H1 (cell line): ENCODE results near the gene FAM81A. TPM values are rescaled to one million over a fixed set of nuclear protein-coding genes. Genes with fewer than 3 reads are reported as not detected.

Experiments used
- CTCF ChIA-PET: fragments of 300-600 bp; sonication (Branson Sonifier 250); formaldehyde crosslinking; loops from one replicate; lab custom pipeline; 2021; ENCODE audit not compliant: partially characterized antibody; lab: Charles Lee
- POLR2A ChIA-PET: fragments of 300-600 bp; sonication (Branson Sonifier 250); formaldehyde crosslinking; loops from one replicate; lab custom pipeline; 2021; ENCODE audit warnings: inconsistent platforms; ENCODE audit not compliant: partially characterized antibody; lab: Charles Lee
- DNase-seq, 2 experiments: peaks; one replicate each; pipeline versions ENCODE4 v3.0.0 to v3.0.0-alpha.2; 2010 to 2022; ENCODE audit warnings: low spot score in 2 of 2, low read depth in 1 of 2, mixed read lengths in 1 of 2
- FAIRE-seq: peaks from 2 replicates; lab custom pipeline; 2011; peaks lifted over from hg19 to GRCh38; lab: Jason Lieb, UNC
- H2AFZ ChIP-seq: 2 replicates; pipeline ENCODE4 v1.8.1; 2012; ENCODE audit warnings: low read length, inconsistent platforms
- H2AK5ac ChIP-seq: 2 replicates; pipeline ENCODE4 v1.6.1; 2013; ENCODE audit warnings: low read depth, low read length
- H2BK120ac ChIP-seq: replicated peaks from 2 replicates; pipeline ENCODE3; 2013; ENCODE audit warnings: low read depth, low read length, inconsistent platforms
- H2BK12ac ChIP-seq: 2 replicates; pipeline ENCODE4 v1.6.1; 2013; ENCODE audit warnings: low read depth, low read length
- H2BK15ac ChIP-seq: 2 replicates; pipeline ENCODE4 v1.6.1; 2013; ENCODE audit warnings: low read length
- H2BK20ac ChIP-seq: 2 replicates; pipeline ENCODE4 v1.6.1; 2013; ENCODE audit warnings: low read length
- H2BK5ac ChIP-seq: 2 replicates; pipeline ENCODE4 v1.6.1; 2013; ENCODE audit warnings: low read depth, low read length
- H3K14ac ChIP-seq: 2 replicates; pipeline ENCODE4 v1.6.1; 2013; ENCODE audit warnings: inconsistent platforms; ENCODE audit not compliant: insufficient read length
- H3K18ac ChIP-seq: 2 replicates; pipeline ENCODE4 v1.6.1; 2013; ENCODE audit warnings: low read length; ENCODE audit errors: extremely low read depth
- H3K23ac ChIP-seq: 2 replicates; pipeline ENCODE4 v1.6.1; 2013; ENCODE audit warnings: inconsistent platforms; ENCODE audit not compliant: insufficient read length
- H3K23me2 ChIP-seq: 2 replicates; pipeline ENCODE4 v1.6.1; 2013; ENCODE audit warnings: low read depth, low read length
- H3K27ac ChIP-seq: 2 replicates; pipeline ENCODE4 v1.6.1; 2011; ENCODE audit warnings: low read depth, low read length, inconsistent platforms
- H3K27me3 ChIP-seq, 4 experiments: replicated peaks in 1 of 4; 1 replicate in 1 of 4; 2 replicates in 3 of 4; pipeline versions ENCODE4 v1.6.1 to v1.8.1; 2011 to 2013; ENCODE audit warnings: low read length in 3 of 4, mild to moderate bottlenecking in 3 of 4, inconsistent platforms in 2 of 4, mixed read lengths in 2 of 4, moderate library complexity in 1 of 4; ENCODE audit not compliant: control insufficient read depth in 3 of 4, insufficient read depth in 3 of 4; ENCODE audit errors: extremely low read depth in 1 of 4
- H3K36me3 ChIP-seq, 4 experiments: 2 replicates each; pipeline versions ENCODE4 v1.6.1 to v1.8.1; 2011 to 2013; ENCODE audit warnings: mild to moderate bottlenecking in 4 of 4, low read length in 3 of 4, moderate library complexity in 2 of 4, control low read depth in 1 of 4, inconsistent platforms in 1 of 4; ENCODE audit not compliant: insufficient read depth in 4 of 4, control insufficient read depth in 2 of 4
- H3K4ac ChIP-seq: replicated peaks from 2 replicates; pipeline ENCODE3; 2013; ENCODE audit warnings: low read length, low read depth, mixed read lengths, inconsistent platforms; ENCODE audit not compliant: insufficient read length
- H3K4me1 ChIP-seq, 4 experiments: replicated peaks in 1 of 4; 1 replicate in 1 of 4; 2 replicates in 3 of 4; pipeline versions ENCODE4 v1.6.1 to v1.8.1; 2011 to 2013; ENCODE audit warnings: low read length in 3 of 4, inconsistent platforms in 2 of 4, mixed read lengths in 1 of 4; ENCODE audit not compliant: insufficient read depth in 4 of 4, control insufficient read depth in 3 of 4
- H3K4me2 ChIP-seq, 2 experiments: 2 replicates each; pipeline versions ENCODE4 v1.6.1 to v1.8.1; 2011 to 2013; ENCODE audit warnings: low read depth in 2 of 2, low read length in 2 of 2, control low read depth in 1 of 2, inconsistent platforms in 1 of 2, mild to moderate bottlenecking in 1 of 2; ENCODE audit not compliant: insufficient read depth in 1 of 2
- H3K4me3 ChIP-seq, 4 experiments: fragments of 200-600, 300-600 bp in 1 of 4; sonication (generic), shearing (Covaris generic), sonication (Bioruptor Twin) in 1 of 4; 2 replicates each; pipeline versions ENCODE4 v1.5.1 to v1.8.1; 2011 to 2016; ENCODE audit warnings: low read length in 4 of 4, low read depth in 3 of 4, control low read depth in 2 of 4, inconsistent platforms in 2 of 4, mild to moderate bottlenecking in 2 of 4, mixed read lengths in 1 of 4, moderate library complexity in 1 of 4; ENCODE audit not compliant: insufficient read depth in 2 of 4; ENCODE audit errors: extremely low read depth in 1 of 4
- H3K56ac ChIP-seq: replicated peaks from 2 replicates; pipeline ENCODE3; 2013; ENCODE audit warnings: low read depth, mild to moderate bottlenecking, mixed read lengths, low read length, inconsistent platforms; ENCODE audit not compliant: insufficient read length
- H3K79me1 ChIP-seq: 2 replicates; pipeline ENCODE4 v1.6.1; 2013; ENCODE audit warnings: low read depth, low read length, control low read depth
- H3K79me2 ChIP-seq, 2 experiments: 2 replicates each; pipeline versions ENCODE4 v1.6.1 to v1.8.1; 2012 to 2013; ENCODE audit warnings: low read length in 2 of 2, mild to moderate bottlenecking in 2 of 2, inconsistent platforms in 1 of 2; ENCODE audit not compliant: insufficient read depth in 2 of 2, control insufficient read depth in 1 of 2
- H3K9ac ChIP-seq, 4 experiments: replicated peaks in 1 of 4; 1 replicate in 1 of 4; 2 replicates in 3 of 4; pipeline versions ENCODE4 v1.6.1 to v1.8.1; 2011 to 2013; ENCODE audit warnings: low read depth in 3 of 4, low read length in 3 of 4, control low read depth in 2 of 4, mild to moderate bottlenecking in 2 of 4, moderate library complexity in 2 of 4, inconsistent platforms in 1 of 4; ENCODE audit errors: extremely low read depth in 1 of 4
- H3K9me3 ChIP-seq, 2 experiments: 2 replicates each; pipeline versions ENCODE4 v1.6.1 to v1.8.1; 2012 to 2013; ENCODE audit warnings: mild to moderate bottlenecking in 2 of 2, moderate library complexity in 2 of 2, control low read depth in 1 of 2, inconsistent platforms in 1 of 2, low read depth in 1 of 2, low read length in 1 of 2, mixed read lengths in 1 of 2; ENCODE audit not compliant: insufficient read depth in 2 of 2
- H4K20me1 ChIP-seq, 2 experiments: replicated peaks in 1 of 2; 2 replicates each; pipeline versions ENCODE3 to v1.8.1; 2011 to 2013; ENCODE audit warnings: inconsistent platforms in 2 of 2, low read length in 2 of 2, mild to moderate bottlenecking in 1 of 2; ENCODE audit not compliant: insufficient read depth in 2 of 2, control insufficient read depth in 1 of 2
- H4K5ac ChIP-seq: 2 replicates; pipeline ENCODE4 v1.6.1; 2013; ENCODE audit warnings: low read length, low read depth, mixed read lengths, inconsistent platforms; ENCODE audit not compliant: insufficient read length
- H4K8ac ChIP-seq: 2 replicates; pipeline ENCODE4 v1.8.0; 2013; ENCODE audit warnings: mild to moderate bottlenecking, moderate library complexity, low read length, inconsistent platforms; ENCODE audit not compliant: insufficient read depth; ENCODE audit errors: extremely low read depth
- H4K91ac ChIP-seq: replicated peaks from 2 replicates; pipeline ENCODE3; 2013; ENCODE audit warnings: low read length, mixed read lengths, inconsistent platforms; ENCODE audit not compliant: insufficient read length
- KDM5A ChIP-seq: fragments of 200-600 bp; IDR thresholded peaks from 2 replicates; pipeline ENCODE4 v1.7.1; 2012; ENCODE audit warnings: mild to moderate bottlenecking, low read length, inconsistent platforms, mixed read lengths
- POLR2AphosphoS5 ChIP-seq: IDR thresholded peaks from 2 replicates; pipeline ENCODE4 v1.6.1; 2011; ENCODE audit warnings: low read depth, low read length
- SP1 ChIP-seq: IDR thresholded peaks from 2 replicates; pipeline ENCODE4 v1.6.1; 2011; ENCODE audit warnings: low read depth, low read length
- WGBS, 2 experiments: shearing (Covaris generic) in 1 of 2; methylation state at CpG; one replicate each; pipeline versions ENCODE4 v1.1.6 to v1.1.7; 2013 to 2015; ENCODE audit warnings: low lambda C conversion rate in 2 of 2, mixed read lengths in 2 of 2, inconsistent platforms in 1 of 2, low coverage in 1 of 2, missing lambda C conversion rate in 1 of 2; ENCODE audit not compliant: insufficient replicate concordance in 2 of 2, insufficient coverage in 1 of 2, insufficient read length in 1 of 2; ENCODE audit errors: extremely low coverage in 1 of 2, missing lambda C conversion rate in 1 of 2; 5-methylcytosine and 5-hydroxymethylcytosine counted together
- polyA plus RNA-seq, 7 experiments: library from polyadenylated mRNA; depleted of rRNA in 3 of 7; stranded (reverse) in 5 of 7; unstranded in 2 of 7; fragments of >200 nt in 5 of 7; fragments of 200-250 nt in 2 of 7; gene quantifications; 1 replicate in 5 of 7; 2 replicates in 1 of 7; 4 replicates in 1 of 7; pipeline versions ENCODE4 v1.2.1 to v1.2.3, GENCODE V29; 2011 to 2013; ENCODE audit warnings: missing spikeins in 2 of 7, mixed read lengths in 2 of 7
- total RNA-seq: library from RNA; stranded (reverse); fragmentation: NEBNext Ultra II Directional; extraction: Animal tissue kit (Norgen Biotek cat#: 25700); gene quantifications from 2 replicates; pipeline ENCODE4 v1.2.1, GENCODE V29; 2021

Gene FAM81A
- total and polyA plus RNA-seq, 2 of the 8 experiments (the other 6 are each of a cell fraction or from before 2014, with no cell fraction given): 0.56 to 3.0 TPM

DNA sequence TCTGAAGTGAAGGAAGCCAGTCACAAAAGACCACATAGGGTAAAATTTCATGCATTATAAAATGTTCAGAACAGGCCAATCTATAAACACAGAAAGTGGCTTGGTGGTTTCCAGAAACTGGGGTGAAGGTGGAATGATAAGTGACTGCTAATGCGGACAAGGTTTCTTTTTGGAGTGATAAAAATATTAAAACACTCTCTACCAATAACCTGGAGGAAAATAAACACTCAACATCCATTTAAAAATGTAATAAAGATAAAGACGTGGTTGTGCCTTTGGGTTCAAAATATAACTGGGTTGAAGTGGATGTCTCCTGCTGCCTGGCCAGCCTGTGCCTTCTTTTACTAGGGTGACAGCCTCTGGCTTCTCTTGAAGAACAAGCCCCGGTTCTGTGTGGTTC is 102.7 kb downstream of the FAM81A start:
- H3K4me1 ChIP-seq: no peaks in the 10 kb centered on the region
- no peaks in the 10 kb centered on the region for H4K20me1 ChIP-seq
- no peak overlapping the region for H2AFZ ChIP-seq
- H3K14ac ChIP-seq: no peak overlapping the region
- H3K4me2 ChIP-seq: no peak overlapping the region
- H2AK5ac ChIP-seq: no peak overlapping the region
- H4K5ac ChIP-seq: no peak overlapping the region
- WGBS, 2 experiments: 65% methylated on average over 3 of the region's 3 CpGs; no CpG with 5 or more reads in 1 of the 2 experiments
- DNase-seq (no peak), FAIRE-seq (no peak)
- no peak overlapping the region for H3K27ac ChIP-seq
- no peak for TF ChIP-seq KDM5A
- TF ChIP-seq SP1: no peak
- TF ChIP-seq POLR2AphosphoS5: no peak
- H4K91ac ChIP-seq: no peak overlapping the region
- no peaks in the 10 kb centered on the region for H3K23me2 ChIP-seq
- H2BK20ac ChIP-seq: no peak overlapping the region
- ChIA-PET POLR2A (no interaction called here), CTCF (interaction anchor here (1.4 to 3.7 kb wide), 2 partner anchors 8 to 10 kb away, joined by 3 to 27 read pairs; no protein-coding TSS in a partner anchor)
- no peak overlapping the region for H3K4ac ChIP-seq
- H3K79me2 ChIP-seq: no peaks in the 10 kb centered on the region
- no peak overlapping the region for H4K8ac ChIP-seq
- peaks cover 0 to 5% (median 2%) of the 10 kb centered on the region in 4 experiments; a peak in 2 of 7 replicates for H3K27me3 ChIP-seq
- no peak overlapping the region for H2BK120ac ChIP-seq
- no peaks in the 10 kb centered on the region for H3K9me3 ChIP-seq
- no peaks in the 10 kb centered on the region for H3K36me3 ChIP-seq
- H3K79me1 ChIP-seq: no peaks in the 10 kb centered on the region
- no peak overlapping the region for H3K4me3 ChIP-seq
- H3K9ac ChIP-seq: no peak overlapping the region
- no peak overlapping the region for H2BK5ac ChIP-seq
- no peak overlapping the region for H2BK12ac ChIP-seq
- H2BK15ac ChIP-seq: no peak overlapping the region
- no peak overlapping the region for H3K56ac ChIP-seq
- H3K18ac ChIP-seq: no peak overlapping the region
- no peak overlapping the region for H3K23ac ChIP-seq
